ENCODE measurements around the gene FZD2.

The FZD2 gene

GRCh38 chr17:44607836-44608690 is 50.8 kb downstream of the FZD2 start:
- no peak for DNase-seq

DNA sequence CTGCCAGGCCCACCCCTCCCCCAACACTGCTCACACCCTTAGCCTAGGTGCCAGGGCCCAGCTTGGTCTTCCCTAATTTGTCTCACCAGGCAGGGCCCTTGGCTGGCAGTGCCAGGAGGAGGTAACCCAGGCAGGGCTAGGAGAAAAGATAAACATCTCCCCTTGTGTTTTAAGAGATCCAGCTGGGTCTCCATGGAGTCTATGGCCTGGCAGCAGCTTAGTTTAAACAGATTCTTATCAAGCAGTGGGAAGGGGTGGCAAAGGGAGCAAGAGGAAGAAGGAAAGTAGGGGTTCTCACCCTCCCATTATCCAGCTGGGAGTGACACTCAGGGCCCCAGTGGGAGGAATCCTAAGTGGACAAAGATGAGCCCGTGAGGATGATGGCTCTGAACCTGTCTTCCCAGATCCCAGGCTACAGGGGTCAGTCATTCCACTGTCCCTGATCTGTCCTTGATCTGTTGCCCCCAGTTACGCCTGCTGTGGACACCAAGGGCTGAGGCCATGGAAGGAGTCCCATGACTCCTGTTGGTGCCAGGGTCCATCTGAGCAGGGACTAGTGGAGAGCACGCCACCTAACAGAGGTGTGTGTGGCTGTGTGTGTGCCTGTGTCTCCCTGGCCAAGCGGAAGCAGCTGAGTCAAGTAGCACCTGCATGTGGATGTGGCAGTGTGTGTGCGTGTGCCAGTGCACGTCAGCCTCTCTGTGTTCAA is 51.6 kb downstream of the FZD2 start:
- DNase-seq: no peak

GRCh38 chr17:44610331-44610730 is 53.0 kb downstream of the FZD2 start:
- no peak for DNase-seq
